HEK293T (cell line): Measurements from ENCODE around the gene POLN.

ENCODE experiments used
- CTCF ChIA-PET: fragments of 350-600 bp; formaldehyde crosslinking; extraction: SDS; loops from one replicate; lab custom pipeline; 2021; ENCODE audit warnings: antibody characterized with exemption, inconsistent platforms; lab: Yijun Ruan, JAX
- POLR2A ChIA-PET: fragments of 350-600 bp; formaldehyde crosslinking; extraction: SDS; loops from one replicate; lab custom pipeline; 2020; ENCODE audit warnings: antibody characterized with exemption, inconsistent platforms; lab: Yijun Ruan, JAX
- DNase-seq: peaks from one replicate; pipeline ENCODE4 v3.0.0; 2012; ENCODE audit warnings: mixed read lengths; ENCODE audit errors: extremely low spot score
- ARNT ChIP-seq: fragments of 450-650 bp; IDR thresholded peaks from 2 replicates; pipeline ENCODE4 v1.6.1; 2017; ENCODE audit warnings: mild to moderate bottlenecking
- BHLHE40 ChIP-seq: fragments of 450-650 bp; IDR thresholded peaks from 2 replicates; pipeline ENCODE4 v1.6.1; 2016; ENCODE audit warnings: mild to moderate bottlenecking, moderate library complexity, borderline replicate concordance
- CTBP1 ChIP-seq: fragments of 450-650 bp; IDR thresholded peaks from 2 replicates; pipeline ENCODE4 v1.6.1; 2016; ENCODE audit warnings: borderline replicate concordance
- ELF4 ChIP-seq: fragments of 450-650 bp; IDR thresholded peaks from 2 replicates; pipeline ENCODE4 v1.6.1; 2017; ENCODE audit warnings: antibody characterized with exemption
- FOXA1 ChIP-seq: fragments of 450-650 bp; IDR thresholded peaks from 2 replicates; pipeline ENCODE4 v1.6.1; 2016; ENCODE audit warnings: mild to moderate bottlenecking
- FOXK2 ChIP-seq: fragments of 450-650 bp; IDR thresholded peaks from 2 replicates; pipeline ENCODE4 v1.6.1; 2016; ENCODE audit warnings: mild to moderate bottlenecking
- FOXM1 ChIP-seq: fragments of 450-650 bp; IDR thresholded peaks from 2 replicates; pipeline ENCODE4 v1.6.1; 2017; ENCODE audit warnings: mild to moderate bottlenecking, borderline replicate concordance
- HDGF ChIP-seq: fragments of 450-650 bp; IDR thresholded peaks from 2 replicates; pipeline ENCODE4 v1.6.1; 2017; ENCODE audit warnings: antibody characterized with exemption, borderline replicate concordance
- L3MBTL2 ChIP-seq: fragments of 450-650 bp; conservative IDR thresholded peaks from 2 replicates; pipeline ENCODE4 v1.6.1; 2016; ENCODE audit warnings: mild to moderate bottlenecking
- LEF1 ChIP-seq: fragments of 450-650 bp; IDR thresholded peaks from 2 replicates; pipeline ENCODE4 v1.6.1; 2017; ENCODE audit warnings: mild to moderate bottlenecking, borderline replicate concordance
- NFRKB ChIP-seq: fragments of 450-650 bp; IDR thresholded peaks from 2 replicates; pipeline ENCODE4 v1.6.1; 2016; ENCODE audit warnings: mild to moderate bottlenecking, moderate library complexity
- PKNOX1 ChIP-seq: fragments of 450-650 bp; IDR thresholded peaks from 2 replicates; pipeline ENCODE4 v1.6.1; 2016
- SP1 ChIP-seq: fragments of 450-650 bp; IDR thresholded peaks from 2 replicates; pipeline ENCODE4 v1.6.1; 2017
- SUZ12 ChIP-seq: fragments of 450-650 bp; IDR thresholded peaks from 2 replicates; pipeline ENCODE4 v1.6.1; 2016; ENCODE audit warnings: mild to moderate bottlenecking
- TARDBP ChIP-seq: fragments of 450-650 bp; IDR thresholded peaks from 2 replicates; pipeline ENCODE4 v1.6.1; 2016
- ZNF384 ChIP-seq: fragments of 450-650 bp; IDR thresholded peaks from 2 replicates; pipeline ENCODE4 v1.6.1; 2016

The POLN gene

GRCh38 chr4:2127609-2128332, 114.2 kb downstream of the POLN start:
- ChIA-PET CTCF (no interaction called here), POLR2A (no interaction called here)
- TF ChIP-seq ZNF384 (no peak), TARDBP (no peak), SP1 (no peak), HDGF (no peak), FOXM1 (no peak)
- no peak for DNase-seq

- ChIA-PET CTCF (no interaction called here), POLR2A (interaction anchor here (1.8 kb wide), 1 partner anchor 10 kb away, joined by 3 read pairs; no protein-coding TSS in a partner anchor)
- DNase-seq: no peak
- no peak for TF ChIP-seq PKNOX1
- TF ChIP-seq SP1: no peak
- no peak for TF ChIP-seq SUZ12
- TF ChIP-seq LEF1: no peak
- no peak for TF ChIP-seq FOXA1
- no peak for TF ChIP-seq NFRKB
- TF ChIP-seq CTBP1: no peak
Measured at GRCh38 chr4:2126309-2127043, 115.4 kb downstream of the POLN start.

- POLR2A ChIA-PET: interaction anchor here (1.8 kb wide), 1 partner anchor 10 kb away, joined by 3 read pairs; no protein-coding TSS in a partner anchor
- TF ChIP-seq SP1 (no peak), L3MBTL2 (no peak), FOXK2 (no peak), BHLHE40 (no peak), NFRKB (no peak), SUZ12 (no peak), FOXA1 (no peak), FOXM1 (no peak), TARDBP (no peak), LEF1 (no peak), ARNT (no peak), ELF4 (no peak), PKNOX1 (no peak), ZNF384 (no peak), CTBP1 (no peak), HDGF (no peak)
- CTCF ChIA-PET: no interaction called here
- no peak for DNase-seq
Measured at GRCh38 chr4:2125831-2126230, 116.1 kb downstream of the POLN start.

GRCh38 chr4:2125023-2125422, 116.9 kb downstream of the POLN start:
- TF ChIP-seq PKNOX1 (no peak), CTBP1 (no peak), L3MBTL2 (no peak), ZNF384 (no peak), FOXM1 (no peak), BHLHE40 (no peak), SUZ12 (no peak), FOXA1 (no peak), ARNT (no peak), NFRKB (no peak), HDGF (no peak), FOXK2 (no peak), SP1 (no peak), TARDBP (no peak), LEF1 (no peak), ELF4 (no peak)
- DNase-seq: no peak
- POLR2A ChIA-PET: interaction anchor here (1.8 kb wide), 1 partner anchor 9 kb away, joined by 3 read pairs; no protein-coding TSS in a partner anchor
- CTCF ChIA-PET: no interaction called here

GRCh38 chr4:2116687-2117400, 125.1 kb downstream of the POLN start:
- POLR2A ChIA-PET: interaction anchor here (1.2 kb wide), 1 partner anchor 9 kb away, joined by 3 read pairs; no protein-coding TSS in a partner anchor
- TF ChIP-seq NFRKB (no peak), ARNT (no peak)
- DNase-seq: no peak
- CTCF ChIA-PET: no interaction called here

GRCh38 chr4:2105559-2105958, 136.4 kb downstream of the POLN start:
- CTCF ChIA-PET: no interaction called here
- POLR2A ChIA-PET: no interaction called here
- no peak for TF ChIP-seq FOXA1
- DNase-seq: no peak
